ENCODE results near the gene CDH6. TPM values are rescaled to one million over a fixed set of nuclear protein-coding genes. Genes with fewer than 3 reads are reported as not detected.
A peak's percentile ranks its signal among the peaks of the same experiment; 100 is the strongest.

Gene CDH6
- total and polyA plus RNA-seq, 2 of the 13 experiments (the other 11 are each of a cell fraction or from before 2014, with no cell fraction given), result not detected

- FAIRE-seq (no peak), DNase-seq (ENCODE audit: low spot score) (no peak), ATAC-seq (peak; percentile 91)
- in situ Hi-C loops (cut with HindIII; ENCODE audit: extremely low pct_ligation_motif_present, low pct_unique_long_range_greater_than_20kb) (no loop called here), intact Hi-C loops (cut with micrococcal nuclease; ENCODE audit: unreplicated experiment) (no loop called here)
- BruUV-seq (replicated peaks), result no TSS peak
- Histone ChIP-seq H3K27me3 (ENCODE audit: control insufficient read depth in 1 of 2, insufficient read depth in 2 of 2, low read length in 2 of 2) (peaks cover 0 to 5% of the 10 kb centered on the region in 2 experiments; a peak in 1 of 5 replicates), H3K4me1 (ENCODE audit: insufficient read depth, low read length) (no peaks in the 10 kb centered on the region), H3K79me2 (ENCODE audit: insufficient read depth, low read length) (no peaks in the 10 kb centered on the region), H2AFZ (ENCODE audit: low read length) (no peak overlapping the region), H3K36me3 (replicated peaks in 1 of 2; ENCODE audit: control insufficient read depth in 1 of 2, insufficient read depth in 2 of 2, low read length in 2 of 2) (no peaks in the 10 kb centered on the region), H3K4me2 (ENCODE audit: low read depth, low read length) (no peak overlapping the region), H3K9me3 (ENCODE audit: low read length) (no peaks in the 10 kb centered on the region), H4K20me1 (ENCODE audit: insufficient read depth, low read length) (no peaks in the 10 kb centered on the region), H3K9ac (ENCODE audit: insufficient read depth, low read depth, low read length) (no peak overlapping the region), H3K4me3 (replicated peaks in 1 of 3; ENCODE audit: insufficient read depth in 1 of 3, low read depth in 2 of 3, low read length in 3 of 3) (no peak overlapping the region), H3K27ac (ENCODE audit: extremely low read length, insufficient read depth, low read length) (no peak overlapping the region)
- ChIA-PET POLR2A (no interaction called here), CTCF (ENCODE audit: low intra/inter-chr PET ratio, low total read pairs) (no interaction called here)
- TF ChIP-seq TEAD3 (CRISPR knock-in tag; optimal IDR thresholded peaks at IDR 0.05; ENCODE audit: borderline replicate concordance) (peak; percentile 92), PHF20 (CRISPR knock-in tag; IDR thresholded peaks at IDR 0.05) (no peak), MLX (CRISPR knock-in tag; IDR thresholded peaks at IDR 0.05) (0 out of 2 replicates have a peak, but pooled peaks have one; percentile 24), KDM1A (CRISPR knock-in tag; IDR thresholded peaks at IDR 0.05) (no peak), CEBPG (CRISPR knock-in tag; IDR thresholded peaks at IDR 0.05) (no peak), CTCF (CRISPR knock-in tag; IDR thresholded peaks at IDR 0.05) (peak; percentile 31)
- WGBS (ENCODE audit: low lambda C conversion rate), result 37% methylated on average over 7 of the region's 13 CpGs
Measured at GRCh38 chr5:31317665-31318064, 124.2 kb downstream of the CDH6 start.

GRCh38 chr5:31319335-31319734 lies 125.8 kb downstream of the CDH6 start:
- Histone ChIP-seq H3K4me3 (replicated peaks in 1 of 3; ENCODE audit: insufficient read depth in 1 of 3, low read depth in 2 of 3, low read length in 3 of 3) (no peak overlapping the region), H3K4me1 (ENCODE audit: insufficient read depth, low read length) (no peaks in the 10 kb centered on the region), H3K36me3 (replicated peaks in 1 of 2; ENCODE audit: control insufficient read depth in 1 of 2, insufficient read depth in 2 of 2, low read length in 2 of 2) (no peaks in the 10 kb centered on the region), H4K20me1 (ENCODE audit: insufficient read depth, low read length) (no peaks in the 10 kb centered on the region), H3K4me2 (ENCODE audit: low read depth, low read length) (no peak overlapping the region), H3K9ac (ENCODE audit: insufficient read depth, low read depth, low read length) (no peak overlapping the region), H3K27me3 (ENCODE audit: control insufficient read depth in 1 of 2, insufficient read depth in 2 of 2, low read length in 2 of 2) (peaks cover 0 to 11% of the 10 kb centered on the region in 2 experiments; a peak in 1 of 5 replicates), H3K27ac (ENCODE audit: extremely low read length, insufficient read depth, low read length) (no peak overlapping the region), H2AFZ (ENCODE audit: low read length) (no peak overlapping the region), H3K79me2 (ENCODE audit: insufficient read depth, low read length) (no peaks in the 10 kb centered on the region), H3K9me3 (ENCODE audit: low read length) (no peaks in the 10 kb centered on the region)
- no TSS peak for BruUV-seq (replicated peaks)
- no peak for DNase-seq (ENCODE audit: low spot score)
- ChIA-PET CTCF (ENCODE audit: low intra/inter-chr PET ratio, low total read pairs) (no interaction called here), POLR2A (no interaction called here)
- intact Hi-C loops (cut with micrococcal nuclease; ENCODE audit: unreplicated experiment), result no loop called here
- no peak for FAIRE-seq
- 2% methylated on average over 4 of the region's 4 CpGs for WGBS (ENCODE audit: low lambda C conversion rate)
- no peak for ATAC-seq
- peak; percentile 44; the same call in 1 of the 2 replicates for TF ChIP-seq USF2 (IDR thresholded peaks at IDR 0.05; ENCODE audit: low read depth, low read length)
- no peak for TF ChIP-seq USF2 (CRISPR knock-in tag; IDR thresholded peaks at IDR 0.05; ENCODE audit: borderline replicate concordance)
- TF ChIP-seq GATA4 (IDR thresholded peaks at IDR 0.05; ENCODE audit: borderline replicate concordance, low read depth), result no peak
- peak; percentile 96 for TF ChIP-seq MNT (IDR thresholded peaks at IDR 0.05)
- in situ Hi-C loops (cut with HindIII; ENCODE audit: extremely low pct_ligation_motif_present, low pct_unique_long_range_greater_than_20kb), result no loop called here
